GM18508 (cell line): ENCODE measurements around the gene GATB.

Source experiments
- ATAC-seq: cut with Tn5 transposase; IDR thresholded peaks from one replicate; pipeline ENCODE4 v1.9.1; 2021; ENCODE audit warnings: moderate number of reproducible peaks; ENCODE audit not compliant: insufficient read depth, unreplicated experiment

GATB gene

GRCh38 chr4:151703401-151703800 lies 57.4 kb downstream of the GATB start:
- ATAC-seq, result no peak

- ATAC-seq, result no peak
Observed at GRCh38 chr4:151702256-151702655, 58.6 kb downstream of the GATB start.

- ATAC-seq, result no peak
Observed at GRCh38 chr4:151700566-151701316, 60.1 kb downstream of the GATB start.

GRCh38 chr4:151698213-151698612 lies 62.6 kb downstream of the GATB start:
- no peak for ATAC-seq

DNA sequence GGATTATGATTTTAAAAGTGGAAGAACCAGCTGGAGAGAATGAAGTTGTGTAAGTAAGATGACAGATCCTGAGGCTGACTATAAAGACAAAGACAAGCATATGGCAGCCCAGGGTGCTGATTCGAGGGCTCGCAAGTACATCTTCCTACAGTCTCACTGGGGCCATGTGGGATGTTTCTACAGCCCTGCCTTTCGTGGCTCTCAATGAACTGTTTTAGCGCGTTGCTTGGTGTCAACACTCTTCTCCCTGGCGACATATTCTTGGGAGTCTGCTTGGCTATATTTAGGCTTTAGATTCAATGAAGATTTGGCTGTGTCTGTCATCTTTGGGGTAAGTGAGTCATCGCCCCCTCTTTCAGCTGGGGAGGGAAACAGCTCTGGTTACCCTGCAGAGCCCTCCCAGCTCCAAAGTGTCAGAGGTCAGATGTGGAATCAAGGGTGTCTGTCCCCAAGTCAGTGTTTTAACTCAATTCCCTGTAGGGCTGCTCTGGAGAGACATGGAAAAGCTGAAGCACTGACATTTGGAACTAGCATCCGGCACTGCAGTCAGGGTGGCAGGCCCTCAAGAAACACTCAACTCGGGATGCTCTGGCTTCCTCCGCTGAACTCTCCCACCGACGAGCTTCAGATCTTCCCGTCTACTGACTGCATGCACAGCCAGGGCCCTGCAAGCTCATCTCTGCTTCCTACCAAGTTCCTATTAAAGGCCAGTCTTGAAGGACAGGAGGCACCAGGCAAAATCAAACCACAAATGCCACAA lies 65.7 kb downstream of the GATB start:
- ATAC-seq, result no peak

GRCh38 chr4:151692821-151693673 lies 67.8 kb downstream of the GATB start:
- ATAC-seq, result no peak

DNA sequence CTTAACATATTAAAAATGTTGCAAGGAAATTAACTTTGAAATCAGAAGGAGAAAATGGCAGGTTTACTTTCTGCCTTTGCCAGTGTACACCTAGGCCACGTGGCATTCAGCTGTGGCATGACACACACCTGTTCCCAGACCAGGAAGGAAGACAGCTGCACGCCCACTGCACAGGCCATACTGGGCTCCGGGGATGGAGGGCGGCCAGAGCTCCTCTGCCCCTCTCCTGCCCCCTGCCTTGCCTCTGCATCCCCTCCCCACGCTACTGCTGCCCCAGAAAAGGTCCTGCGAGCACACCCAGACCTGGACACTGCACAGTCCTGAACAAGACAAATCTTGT lies 68.4 kb downstream of the GATB start:
- ATAC-seq, result no peak

- ATAC-seq, result no peak
Observed at GRCh38 chr4:151691639-151692442, 69.0 kb downstream of the GATB start.

DNA sequence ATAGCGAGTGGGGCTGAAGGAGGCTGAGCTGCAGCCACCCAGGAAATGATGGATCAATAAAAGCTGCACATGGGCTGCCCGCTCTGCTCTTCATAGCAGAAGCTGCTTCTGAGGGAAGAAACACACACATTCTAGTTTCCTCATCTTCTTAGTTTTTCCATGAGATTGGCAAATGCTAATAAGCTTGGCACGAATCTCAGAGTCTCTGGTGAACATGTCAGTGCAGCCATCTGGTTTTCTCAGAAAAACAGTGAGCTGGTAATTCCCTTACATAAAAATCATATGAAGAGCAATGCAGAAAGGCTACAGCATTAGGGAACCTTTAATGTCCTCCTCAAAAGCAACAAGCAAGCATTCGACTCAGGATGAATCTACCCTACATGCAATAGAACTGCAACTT lies 69.9 kb downstream of the GATB start:
- ATAC-seq, result no peak

DNA sequence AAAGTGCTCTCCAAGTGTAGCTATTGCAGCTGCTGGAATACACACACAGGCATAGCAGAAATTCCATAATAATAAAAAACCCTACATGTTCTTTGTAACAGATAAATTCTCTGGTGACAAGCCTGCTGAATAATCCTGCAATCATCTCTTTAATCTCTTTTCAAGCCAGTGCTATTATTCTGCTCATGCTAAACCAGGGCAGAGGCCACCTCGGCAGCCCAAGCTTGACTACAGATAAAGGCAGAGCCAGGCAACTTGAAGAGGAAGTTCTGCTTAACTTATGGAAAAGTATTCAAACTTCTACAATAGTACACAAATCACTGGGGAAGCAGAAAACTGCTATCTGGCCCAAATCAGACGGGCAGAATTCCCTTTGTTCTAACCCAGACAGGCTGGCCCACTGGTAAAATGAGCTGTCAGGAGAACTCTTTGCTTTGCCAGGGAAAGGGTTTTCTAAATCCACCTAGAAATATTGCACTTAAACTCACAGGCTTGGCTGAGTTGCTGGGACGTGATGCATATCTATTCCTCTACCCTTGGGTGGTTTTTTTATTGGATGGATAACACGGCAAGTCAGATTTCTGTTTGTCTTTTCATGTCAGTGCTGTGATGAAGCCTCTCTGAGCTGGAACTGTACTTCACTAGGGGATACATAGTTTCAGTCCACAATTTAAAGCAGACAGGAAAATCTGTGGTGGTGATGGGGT lies 70.5 kb downstream of the GATB start:
- no peak for ATAC-seq

DNA sequence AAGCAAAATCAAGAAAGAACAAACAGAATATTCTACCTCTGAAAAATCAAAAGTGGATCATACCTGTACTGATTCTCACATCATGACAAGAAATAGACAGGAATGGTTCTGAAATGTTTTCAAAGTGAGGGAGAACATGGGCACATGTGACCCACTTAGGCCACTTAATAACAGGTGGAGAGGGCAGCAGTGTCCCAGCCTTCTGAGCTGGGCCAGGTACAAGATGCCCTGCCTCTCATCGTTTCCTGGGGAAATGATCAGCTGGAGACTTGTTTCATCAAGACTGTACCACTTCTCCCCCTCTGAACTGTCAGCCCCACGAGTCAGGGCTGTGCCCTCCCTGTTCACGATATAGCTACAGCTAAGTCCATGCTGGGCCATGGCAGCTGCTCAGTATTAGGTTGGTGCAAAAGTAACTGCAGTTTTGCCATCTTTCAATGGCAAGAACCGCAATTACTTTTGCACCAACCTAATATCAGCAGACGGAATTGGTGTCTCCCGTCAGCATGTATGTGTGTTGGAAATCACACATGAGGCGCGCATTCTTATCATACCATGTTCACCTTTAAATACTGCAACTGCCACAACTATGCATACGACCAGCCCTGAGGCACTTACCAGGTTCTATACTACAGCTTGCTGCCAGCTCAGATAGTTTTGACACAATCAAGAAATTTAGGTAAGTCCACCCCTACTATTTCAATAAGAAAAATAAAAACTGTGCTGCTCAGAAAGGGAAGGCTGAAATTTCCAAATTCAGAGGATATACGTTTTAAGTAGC lies 71.4 kb downstream of the GATB start:
- ATAC-seq, result no peak

GRCh38 chr4:151688785-151689043 lies 72.1 kb downstream of the GATB start:
- ATAC-seq, result no peak

GRCh38 chr4:151688003-151688784 lies 72.6 kb downstream of the GATB start:
- no peak for ATAC-seq

- no peak for ATAC-seq
Observed at GRCh38 chr4:151687021-151687640, 73.7 kb downstream of the GATB start.

DNA sequence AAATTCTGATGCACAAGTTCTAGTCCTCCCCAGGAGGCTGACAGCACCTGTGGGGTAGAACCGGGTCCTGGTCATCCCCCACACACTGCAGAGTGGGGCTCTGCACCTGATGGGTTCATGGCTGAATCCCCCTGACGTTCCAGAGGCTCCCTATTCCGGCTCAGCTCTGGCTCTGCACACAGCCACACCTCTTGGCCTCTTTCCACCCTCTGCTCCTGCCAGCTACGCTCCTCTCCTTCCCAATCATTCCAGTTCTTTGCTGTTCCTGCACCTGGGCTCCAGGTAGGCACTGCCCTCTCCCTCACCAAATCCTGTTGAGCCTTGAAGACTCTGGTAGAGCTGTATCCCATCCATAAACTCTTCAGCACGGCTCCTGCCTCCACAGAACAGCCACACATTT lies 75.5 kb downstream of the GATB start:
- ATAC-seq, result no peak

DNA sequence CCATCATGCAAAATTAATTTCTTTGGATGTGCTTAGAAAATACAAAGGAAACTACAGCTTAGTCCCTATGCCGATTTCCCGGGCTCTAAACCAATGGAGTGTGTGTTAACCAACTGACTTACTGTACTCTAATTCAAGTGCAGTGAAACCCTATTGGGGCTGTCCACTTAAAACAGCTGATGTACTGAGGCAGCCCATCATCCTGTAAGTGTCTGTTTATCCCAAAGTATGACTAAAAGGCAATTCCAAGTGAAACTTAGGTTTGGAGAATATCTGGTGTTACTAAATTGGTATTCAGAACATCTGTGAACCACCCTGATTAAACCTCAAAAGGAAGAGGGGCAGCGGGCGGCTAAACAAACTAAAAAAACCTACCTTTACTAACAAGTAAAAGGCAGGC lies 79.7 kb downstream of the GATB start:
- no peak for ATAC-seq

GRCh38 chr4:151679231-151679630 lies 81.6 kb downstream of the GATB start:
- no peak for ATAC-seq
